ENCODE measurements around the gene IFRD1. TPM values are rescaled to one million over a fixed set of nuclear protein-coding genes. Genes with fewer than 3 reads are reported as not detected.

Gene IFRD1
- polyA plus RNA-seq, 1 donor (not counting 4 experiments of a cell fraction or from before 2014, with no cell fraction given) = 38.3 TPM

- no peaks in the 10 kb centered on the region for H3K79me2 ChIP-seq (ENCODE audit: control insufficient read depth, insufficient read depth, low read length)
- no peak overlapping the region for H3K4me2 ChIP-seq (ENCODE audit: control insufficient read depth, extremely low read depth, insufficient read depth, low read depth, low read length)
- no peaks in the 10 kb centered on the region for H4K20me1 ChIP-seq (ENCODE audit: control insufficient read depth, extremely low read depth, insufficient read depth, low read length)
- no peak overlapping the region for H3K27ac ChIP-seq (ENCODE audit: control insufficient read depth, insufficient read depth, low read length)
- H3K9ac ChIP-seq (ENCODE audit: control insufficient read depth, extremely low read depth, insufficient read depth, low read length) = no peak overlapping the region
- dilution Hi-C loops (cut with MboI; ENCODE audit: extremely low pct_ligation_motif_present, low sequenced_read_pairs) = no loop called here
- H3K4me1 ChIP-seq (ENCODE audit: control insufficient read depth, extremely low read depth, insufficient read depth, low read length) = peaks cover 12% of the 10 kb centered on the region
- no peaks in the 10 kb centered on the region for H3K9me1 ChIP-seq (ENCODE audit: control insufficient read depth, extremely low read depth, insufficient read depth, low read length)
- TF ChIP-seq EZH2 (IDR thresholded peaks at IDR 0.05; ENCODE audit: low read length) (no peak), CTCF (optimal IDR thresholded peaks at IDR 0.05 in 1 of 3, IDR thresholded peaks at IDR 0.05 in 1 of 3, conservative IDR thresholded peaks at IDR 0.05 in 1 of 3; ENCODE audit: extremely low read depth in 1 of 3, insufficient read depth in 2 of 3, low read length in 3 of 3) (no peak)
- H3K4me3 ChIP-seq (ENCODE audit: control insufficient read depth in 2 of 3, extremely low read depth in 1 of 3, insufficient read depth in 2 of 3, low read depth in 1 of 3, low read length in 3 of 3) = no peak overlapping the region
- no peaks in the 10 kb centered on the region for H3K27me3 ChIP-seq (ENCODE audit: control insufficient read depth, extremely low read depth, insufficient read depth, low read length)
- H3K36me3 ChIP-seq (ENCODE audit: control insufficient read depth in 2 of 2, extremely low read depth in 1 of 2, insufficient read depth in 2 of 2, low read length in 2 of 2) = no peaks in the 10 kb centered on the region
- DNase-seq (ENCODE audit: low read depth, low spot score) (no peak), FAIRE-seq (no peak)
- H2AFZ ChIP-seq (ENCODE audit: control insufficient read depth, low read length) = no peak overlapping the region
- no peaks in the 10 kb centered on the region for H3K9me3 ChIP-seq (ENCODE audit: control insufficient read depth, low read depth, low read length)
Observed at GRCh38 chr7:112444505-112444904, 5.8 kb upstream of the IFRD1 start.

GRCh38 chr7:112446431-112446830 is 3.8 kb upstream of the IFRD1 start:
- Histone ChIP-seq H3K36me3 (ENCODE audit: control insufficient read depth in 2 of 2, extremely low read depth in 1 of 2, insufficient read depth in 2 of 2, low read length in 2 of 2) (no peaks in the 10 kb centered on the region), H3K9me3 (ENCODE audit: control insufficient read depth, low read depth, low read length) (no peaks in the 10 kb centered on the region), H4K20me1 (ENCODE audit: control insufficient read depth, extremely low read depth, insufficient read depth, low read length) (no peaks in the 10 kb centered on the region), H3K9ac (ENCODE audit: control insufficient read depth, extremely low read depth, insufficient read depth, low read length) (no peak overlapping the region), H3K4me2 (ENCODE audit: control insufficient read depth, extremely low read depth, insufficient read depth, low read depth, low read length) (no peak overlapping the region), H3K27ac (ENCODE audit: control insufficient read depth, insufficient read depth, low read length) (no peak overlapping the region), H3K4me1 (ENCODE audit: control insufficient read depth, extremely low read depth, insufficient read depth, low read length) (peaks cover 16% of the 10 kb centered on the region), H3K79me2 (ENCODE audit: control insufficient read depth, insufficient read depth, low read length) (peaks cover 11% of the 10 kb centered on the region), H3K9me1 (ENCODE audit: control insufficient read depth, extremely low read depth, insufficient read depth, low read length) (no peaks in the 10 kb centered on the region), H3K4me3 (ENCODE audit: control insufficient read depth in 2 of 3, extremely low read depth in 1 of 3, insufficient read depth in 2 of 3, low read depth in 1 of 3, low read length in 3 of 3) (no peak overlapping the region), H3K27me3 (ENCODE audit: control insufficient read depth, extremely low read depth, insufficient read depth, low read length) (no peaks in the 10 kb centered on the region), H2AFZ (ENCODE audit: control insufficient read depth, low read length) (no peak overlapping the region)
- DNase-seq (ENCODE audit: low read depth, low spot score) (no peak), FAIRE-seq (no peak)
- dilution Hi-C loops (cut with MboI; ENCODE audit: extremely low pct_ligation_motif_present, low sequenced_read_pairs) = no loop called here
- TF ChIP-seq EZH2 (IDR thresholded peaks at IDR 0.05; ENCODE audit: low read length) (no peak), CTCF (optimal IDR thresholded peaks at IDR 0.05 in 1 of 3, IDR thresholded peaks at IDR 0.05 in 1 of 3, conservative IDR thresholded peaks at IDR 0.05 in 1 of 3; ENCODE audit: extremely low read depth in 1 of 3, insufficient read depth in 2 of 3, low read length in 3 of 3) (no peak)
